HepG2 (cell line): ENCODE data around the gene CKAP2. TPM values are rescaled to one million over a fixed set of nuclear protein-coding genes. Genes with fewer than 3 reads are reported as not detected.
A peak's percentile ranks its signal among the peaks of the same experiment; 100 is the strongest.

Source experiments
- ATAC-seq: fragments of 200-7000 bp; cut with Tn5 transposase; 3 replicates; pipeline ENCODE4 v1.9.1; 2020; ENCODE audit warnings: mild to moderate bottlenecking, moderate library complexity
- BruUV-seq: library from RNA; stranded (reverse); fragments of 400-500 nt; replicated peaks from 2 replicates; lab custom pipeline; 2021; lab: Mats Ljungman, UMichigan
- CTCF ChIA-PET: fragments of 300-600 bp; formaldehyde crosslinking; extraction: SDS; loops from one replicate; lab custom pipeline; 2021; ENCODE audit warnings: low total read pairs, inconsistent platforms, low intra/inter-chr PET ratio; lab: Yijun Ruan, JAX
- POLR2A ChIA-PET: fragments of 350-600 bp; sonication (Branson Sonifier 250); formaldehyde crosslinking; loops from one replicate; lab custom pipeline; 2020; ENCODE audit warnings: antibody characterized with exemption, inconsistent platforms; lab: Yijun Ruan, JAX
- DNase-seq: peaks from one replicate; pipeline ENCODE4 v3.0.0-alpha.2; 2015; ENCODE audit warnings: low spot score
- FAIRE-seq: peaks from 3 replicates; lab custom pipeline; 2011; peaks lifted over from hg19 to GRCh38; lab: Jason Lieb, UNC
- H2AFZ ChIP-seq: one replicate; pipeline ENCODE4 v1.6.1; 2011; ENCODE audit warnings: low read length, inconsistent platforms
- H3K27ac ChIP-seq: fragments of 300-600 bp; 3 replicates; pipeline ENCODE4 v1.8.0; 2011; ENCODE audit warnings: mixed run types, mild to moderate bottlenecking, mixed read lengths, low read length, inconsistent platforms; ENCODE audit not compliant: insufficient read depth; ENCODE audit errors: extremely low read length
- H3K27me3 ChIP-seq, 2 experiments: fragments of 200-600 bp in 1 of 2; 2 replicates in 1 of 2; 3 replicates in 1 of 2; pipeline versions ENCODE4 v1.6.0 to v1.8.0; 2011; ENCODE audit warnings: low read length in 2 of 2, mild to moderate bottlenecking in 2 of 2, moderate library complexity in 2 of 2, inconsistent platforms in 1 of 2; ENCODE audit not compliant: insufficient read depth in 2 of 2, control insufficient read depth in 1 of 2
- H3K36me3 ChIP-seq, 2 experiments: fragments of 200-600 bp in 1 of 2; replicated peaks in 1 of 2; 2 replicates in 1 of 2; 3 replicates in 1 of 2; pipeline versions ENCODE4 v1.5.1 to v1.8.0; 2011; ENCODE audit warnings: low read length in 2 of 2, inconsistent platforms in 1 of 2; ENCODE audit not compliant: insufficient read depth in 2 of 2, control insufficient read depth in 1 of 2
- H3K4me1 ChIP-seq: 2 replicates; pipeline ENCODE4 v1.5.1; 2012; ENCODE audit warnings: low read length, inconsistent platforms; ENCODE audit not compliant: insufficient read depth
- H3K4me2 ChIP-seq: 2 replicates; pipeline ENCODE4 v1.6.0; 2011; ENCODE audit warnings: low read depth, low read length, inconsistent platforms
- H3K4me3 ChIP-seq, 3 experiments: fragments of 200-600 bp in 1 of 3; sonication (generic), shearing (Covaris generic) in 1 of 3; replicated peaks in 1 of 3; 2 replicates each; pipeline ENCODE4 v1.5.1; 2011 to 2016; ENCODE audit warnings: low read length in 3 of 3, inconsistent platforms in 2 of 3, low read depth in 2 of 3, mild to moderate bottlenecking in 2 of 3, control low read depth in 1 of 3, mixed read lengths in 1 of 3; ENCODE audit not compliant: insufficient read depth in 1 of 3
- H3K79me2 ChIP-seq: one replicate; pipeline ENCODE4 v1.6.1; 2011; ENCODE audit warnings: low read length, inconsistent platforms; ENCODE audit not compliant: insufficient read depth
- H3K9ac ChIP-seq: 2 replicates; pipeline ENCODE4 v1.6.0; 2011; ENCODE audit warnings: mild to moderate bottlenecking, low read depth, low read length, inconsistent platforms; ENCODE audit not compliant: insufficient read depth
- H3K9me3 ChIP-seq: 2 replicates; pipeline ENCODE4 v1.5.1; 2012; ENCODE audit warnings: mild to moderate bottlenecking, low read length
- H4K20me1 ChIP-seq: 2 replicates; pipeline ENCODE4 v1.6.0; 2011; ENCODE audit warnings: inconsistent platforms, mild to moderate bottlenecking, low read length, moderate library complexity; ENCODE audit not compliant: insufficient read depth
- AKAP8 ChIP-seq: sonication (generic); formaldehyde crosslinking; IDR thresholded peaks from 2 replicates; pipeline ENCODE4 v1.5.1; 2020; ENCODE audit warnings: mild to moderate bottlenecking, missing genetic modification reagents
- DNMT1 ChIP-seq: sonication (generic); formaldehyde crosslinking; IDR thresholded peaks from 2 replicates; pipeline ENCODE4 v1.5.1; 2020; ENCODE audit warnings: mild to moderate bottlenecking, missing genetic modification reagents
- FOXA1 ChIP-seq, 2 experiments: fragments of 450-650 bp in 1 of 2; sonication (generic) in 1 of 2; formaldehyde crosslinking in 1 of 2; IDR thresholded peaks; 2 replicates each; pipeline versions ENCODE4 v1.4.0 to v1.6.1; 2016 to 2020; ENCODE audit warnings: missing genetic modification reagents in 1 of 2
- FOXA3 ChIP-seq: IDR thresholded peaks from 2 replicates; pipeline ENCODE4 v1.6.1; 2016; ENCODE audit warnings: missing genetic modification reagents, missing compliant biosample characterization
- FOXP1 ChIP-seq, 2 experiments: fragments of 450-650 bp in 1 of 2; IDR thresholded peaks; 2 replicates each; pipeline ENCODE4 v1.6.1; 2017 to 2018; ENCODE audit warnings: antibody characterized with exemption in 1 of 2
- GATAD2A ChIP-seq: IDR thresholded peaks from 2 replicates; pipeline ENCODE4 v1.6.1; 2016
- NFE2L1 ChIP-seq: sonication (generic); formaldehyde crosslinking; IDR thresholded peaks from 2 replicates; pipeline ENCODE4 v1.4.0; 2020; ENCODE audit warnings: missing genetic modification reagents, mild to moderate bottlenecking, borderline replicate concordance
- NFYB ChIP-seq: sonication (generic); formaldehyde crosslinking; IDR thresholded peaks from 2 replicates; pipeline ENCODE4 v1.4.0; 2020; ENCODE audit warnings: missing genetic modification reagents
- SAP130 ChIP-seq: IDR thresholded peaks from 2 replicates; pipeline ENCODE4 v1.6.1; 2016; ENCODE audit warnings: low read depth
- SOX13 ChIP-seq, 3 experiments: fragments of 450-650 bp in 1 of 3; sonication (generic) in 1 of 3; formaldehyde crosslinking in 1 of 3; IDR thresholded peaks in 2 of 3; conservative IDR thresholded peaks in 1 of 3; 2 replicates each; pipeline versions ENCODE4 v1.5.0 to v1.6.1; 2016 to 2020; ENCODE audit warnings: antibody characterized with exemption in 1 of 3, mild to moderate bottlenecking in 1 of 3, missing compliant biosample characterization in 1 of 3, missing genetic modification reagents in 1 of 3, moderate library complexity in 1 of 3
- TBX2 ChIP-seq: sonication (generic); formaldehyde crosslinking; IDR thresholded peaks from 2 replicates; pipeline ENCODE4 v1.5.0; 2020; ENCODE audit warnings: missing genetic modification reagents, mild to moderate bottlenecking, borderline replicate concordance
- TEAD3 ChIP-seq: optimal IDR thresholded peaks from 2 replicates; pipeline ENCODE3; 2016; ENCODE audit warnings: borderline replicate concordance
- ZIK1 ChIP-seq: sonication (generic); formaldehyde crosslinking; IDR thresholded peaks from 2 replicates; pipeline ENCODE4 v1.5.0; 2020; ENCODE audit warnings: mild to moderate bottlenecking, low read depth, missing genetic modification reagents, borderline replicate concordance
- ZNF260 ChIP-seq: sonication (generic); formaldehyde crosslinking; IDR thresholded peaks from 2 replicates; pipeline ENCODE4 v1.4.0; 2020; ENCODE audit warnings: missing genetic modification reagents, low read depth, mild to moderate bottlenecking, borderline replicate concordance
- ZNF343 ChIP-seq: sonication (generic); formaldehyde crosslinking; IDR thresholded peaks from 2 replicates; pipeline ENCODE4 v1.4.0; 2020; ENCODE audit warnings: mild to moderate bottlenecking, missing genetic modification reagents
- ZNF383 ChIP-seq: sonication (generic); formaldehyde crosslinking; IDR thresholded peaks from 2 replicates; pipeline ENCODE4 v1.4.0; 2020; ENCODE audit warnings: missing genetic modification reagents, mild to moderate bottlenecking, borderline replicate concordance
- ZNF839 ChIP-seq: sonication (generic); formaldehyde crosslinking; IDR thresholded peaks from 2 replicates; pipeline ENCODE4 v1.4.0; 2020; ENCODE audit warnings: missing genetic modification reagents, mild to moderate bottlenecking, borderline replicate concordance
- WGBS: methylation state at CpG from one replicate; pipeline ENCODE4 v1.1.6; 2017; ENCODE audit warnings: low lambda C conversion rate; 5-methylcytosine and 5-hydroxymethylcytosine counted together
- in situ Hi-C: cut with HindIII; loops from 2 replicates; pipeline ENCODE4 v1.10.0; 2017; ENCODE audit warnings: low pct_unique_long_range_greater_than_20kb; ENCODE audit not compliant: extremely low pct_ligation_motif_present
- intact Hi-C: fragments of 100-400 bp; cut with micrococcal nuclease; formaldehyde crosslinking; loops from one replicate; pipeline ENCODE4 v1.10.0; 2022; ENCODE audit not compliant: unreplicated experiment
- polyA plus RNA-seq, 8 experiments: library from polyadenylated mRNA; depleted of rRNA in 3 of 8; stranded (reverse) in 7 of 8; unstranded in 1 of 8; fragments of >200 nt; fragmentation: Illumina TruSeq in 4 of 8; extraction: Trizol in 4 of 8; gene quantifications; 2 replicates each; pipeline versions ENCODE4 v1.2.1 to v1.2.3, GENCODE V29; 2011 to 2016; ENCODE audit warnings: low read depth in 4 of 8, missing spikeins in 1 of 8, mixed read lengths in 1 of 8; ENCODE audit not compliant: insufficient read depth in 1 of 8
- total RNA-seq, 5 experiments: library from RNA; depleted of rRNA; stranded (reverse); fragments of >200 nt; fragmentation: Illumina TruSeq; extraction: Trizol; gene quantifications; 2 replicates each; pipeline ENCODE4 v1.2.3, GENCODE V29; 2016; ENCODE audit warnings: low read depth in 1 of 5
- TF ChIP-seq, protein P1 (sequence below): sonication (generic); formaldehyde crosslinking; IDR thresholded peaks from 2 replicates; pipeline ENCODE4 v1.9.0; 2022; ENCODE audit warnings: low read depth, missing genetic modification reagents
- TF ChIP-seq, protein P2 (sequence below): sonication (generic); formaldehyde crosslinking; IDR thresholded peaks from 2 replicates; pipeline ENCODE4 v1.5.0; 2020; ENCODE audit warnings: missing genetic modification reagents
- TF ChIP-seq, protein P3 (sequence below): sonication (generic); formaldehyde crosslinking; IDR thresholded peaks from 2 replicates; pipeline ENCODE4 v1.5.0; 2020; ENCODE audit warnings: missing genetic modification reagents
- TF ChIP-seq, protein P4 (sequence below): IDR thresholded peaks from 2 replicates; pipeline ENCODE4 v1.6.1; 2012; ENCODE audit warnings: inconsistent platforms

Gene CKAP2
- total and polyA plus RNA-seq, 2 of the 13 experiments (the other 11 are each of a cell fraction or from before 2014, with no cell fraction given) = 6.7 to 40.3 TPM

DNA sequence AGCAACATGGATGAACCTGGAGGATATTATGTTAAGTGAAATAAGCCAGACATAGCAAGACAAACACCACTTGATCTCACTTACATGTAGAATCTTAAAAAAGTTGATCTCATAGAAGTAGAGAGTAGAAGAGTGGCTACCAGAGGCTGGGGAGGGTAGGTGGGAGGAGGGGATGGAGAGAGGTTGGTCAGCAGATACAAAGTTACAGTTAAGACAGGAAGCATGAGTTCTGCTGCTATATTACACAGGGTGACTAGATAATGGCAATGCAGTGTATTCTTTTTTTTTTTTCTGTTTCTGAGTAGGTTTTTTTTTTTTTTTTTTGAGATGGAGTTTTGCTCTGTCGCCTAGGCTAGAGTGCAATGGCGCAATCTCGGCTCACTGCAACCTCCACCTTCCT, 34.1 kb upstream of the CKAP2 start (continued):
- TF ChIP-seq, protein P1, sequence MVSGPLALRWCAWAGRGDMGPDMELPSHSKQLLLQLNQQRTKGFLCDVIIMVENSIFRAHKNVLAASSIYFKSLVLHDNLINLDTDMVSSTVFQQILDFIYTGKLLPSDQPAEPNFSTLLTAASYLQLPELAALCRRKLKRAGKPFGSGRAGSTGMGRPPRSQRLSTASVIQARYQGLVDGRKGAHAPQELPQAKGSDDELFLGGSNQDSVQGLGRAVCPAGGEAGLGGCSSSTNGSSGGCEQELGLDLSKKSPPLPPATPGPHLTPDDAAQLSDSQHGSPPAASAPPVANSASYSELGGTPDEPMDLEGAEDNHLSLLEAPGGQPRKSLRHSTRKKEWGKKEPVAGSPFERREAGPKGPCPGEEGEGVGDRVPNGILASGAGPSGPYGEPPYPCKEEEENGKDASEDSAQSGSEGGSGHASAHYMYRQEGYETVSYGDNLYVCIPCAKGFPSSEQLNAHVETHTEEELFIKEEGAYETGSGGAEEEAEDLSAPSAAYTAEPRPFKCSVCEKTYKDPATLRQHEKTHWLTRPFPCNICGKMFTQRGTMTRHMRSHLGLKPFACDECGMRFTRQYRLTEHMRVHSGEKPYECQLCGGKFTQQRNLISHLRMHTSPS (CRISPR knock-in tag) = no peak
- no peak for TF ChIP-seq ZNF260

DNA sequence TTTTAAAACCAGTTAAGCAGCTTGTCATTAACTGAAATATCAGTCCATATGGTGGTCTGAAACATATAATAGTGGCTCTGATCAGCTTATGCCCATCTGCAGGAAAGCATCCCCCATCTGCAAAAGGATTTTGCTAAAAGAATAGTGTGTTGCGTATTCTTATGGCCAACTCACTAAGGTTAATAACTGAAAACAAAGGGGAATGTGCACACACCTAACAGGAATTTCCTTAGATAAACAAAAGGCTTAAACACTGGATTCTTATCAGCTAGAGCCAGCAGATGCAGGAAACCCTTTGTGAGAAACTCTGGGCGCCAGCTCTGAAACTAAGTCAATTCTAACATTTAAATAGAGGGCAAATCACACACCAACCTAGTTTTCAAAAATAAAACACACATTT, 27.0 kb upstream of the CKAP2 start:
- H3K27ac ChIP-seq = no peak overlapping the region
- DNase-seq (peak; percentile 82), FAIRE-seq (peak; percentile 56), ATAC-seq (peak; percentile 92)
- POLR2A ChIA-PET = interaction anchor here (1.6 kb wide), 1 partner anchor 22 kb away, joined by 9 read pairs; the partner anchor contains the start of gene VPS36
- CTCF ChIA-PET = no interaction called here
- intact Hi-C loops = loop anchor here (2.0 kb wide), 1 partner anchor 21 kb away; no protein-coding TSS in a partner anchor
- H2AFZ ChIP-seq = no peak overlapping the region
- no peaks in the 10 kb centered on the region for H4K20me1 ChIP-seq
- peaks cover 3 to 28% of the 10 kb centered on the region in 2 experiments for H3K36me3 ChIP-seq
- no peak overlapping the region for H3K4me3 ChIP-seq
- in situ Hi-C loops = no loop called here
- BruUV-seq = no TSS peak
- H3K4me2 ChIP-seq = no peak overlapping the region
- H3K9me3 ChIP-seq = no peaks in the 10 kb centered on the region
- 65% methylated on average over 2 of the region's 2 CpGs for WGBS
- no peaks in the 10 kb centered on the region for H3K79me2 ChIP-seq
- H3K4me1 ChIP-seq = peaks cover 17% of the 10 kb centered on the region
- no peak overlapping the region for H3K9ac ChIP-seq
- no peaks in the 10 kb centered on the region for H3K27me3 ChIP-seq
- TF ChIP-seq ZNF383 (CRISPR knock-in tag) (no peak), ZIK1 (CRISPR knock-in tag) (no peak), SOX13 (IDR thresholded peaks at IDR 0.05) (0 out of 2 replicates have a peak, but pooled peaks have one; percentile 14), SOX13 (CRISPR knock-in tag; conservative IDR thresholded peaks at IDR 0.05 in 1 of 2, IDR thresholded peaks at IDR 0.05 in 1 of 2) (peak in 1 of 2 experiments; percentile 95; a peak in 2 of 4 replicates), FOXA3 (CRISPR knock-in tag) (peak; percentile 21; the same call in 1 of the 2 replicates), TEAD3 (CRISPR knock-in tag) (peak; percentile 38), NFE2L1 (CRISPR knock-in tag) (no peak), SAP130 (CRISPR knock-in tag) (peak; percentile 39; the same call in 1 of the 2 replicates), TBX2 (no peak), FOXA1 (IDR thresholded peaks at IDR 0.05) (no peak), FOXA1 (CRISPR knock-in tag; IDR thresholded peaks at IDR 0.05) (0 out of 2 replicates have a peak, but pooled peaks have one; percentile 12), ZNF343 (CRISPR knock-in tag) (no peak), DNMT1 (CRISPR knock-in tag) (no peak), GATAD2A (CRISPR knock-in tag) (peak; percentile 21; the same call in 1 of the 2 replicates), NFYB (no peak), AKAP8 (CRISPR knock-in tag) (no peak), FOXP1 (IDR thresholded peaks at IDR 0.05) (no peak), FOXP1 (CRISPR knock-in tag; IDR thresholded peaks at IDR 0.05) (peak; percentile 34; the same call in 1 of the 2 replicates), ZNF839 (CRISPR knock-in tag) (no peak)
- TF ChIP-seq, protein P2, sequence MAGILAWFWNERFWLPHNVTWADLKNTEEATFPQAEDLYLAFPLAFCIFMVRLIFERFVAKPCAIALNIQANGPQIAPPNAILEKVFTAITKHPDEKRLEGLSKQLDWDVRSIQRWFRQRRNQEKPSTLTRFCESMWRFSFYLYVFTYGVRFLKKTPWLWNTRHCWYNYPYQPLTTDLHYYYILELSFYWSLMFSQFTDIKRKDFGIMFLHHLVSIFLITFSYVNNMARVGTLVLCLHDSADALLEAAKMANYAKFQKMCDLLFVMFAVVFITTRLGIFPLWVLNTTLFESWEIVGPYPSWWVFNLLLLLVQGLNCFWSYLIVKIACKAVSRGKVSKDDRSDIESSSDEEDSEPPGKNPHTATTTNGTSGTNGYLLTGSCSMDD (CRISPR knock-in tag) = no peak
- TF ChIP-seq, protein P3, sequence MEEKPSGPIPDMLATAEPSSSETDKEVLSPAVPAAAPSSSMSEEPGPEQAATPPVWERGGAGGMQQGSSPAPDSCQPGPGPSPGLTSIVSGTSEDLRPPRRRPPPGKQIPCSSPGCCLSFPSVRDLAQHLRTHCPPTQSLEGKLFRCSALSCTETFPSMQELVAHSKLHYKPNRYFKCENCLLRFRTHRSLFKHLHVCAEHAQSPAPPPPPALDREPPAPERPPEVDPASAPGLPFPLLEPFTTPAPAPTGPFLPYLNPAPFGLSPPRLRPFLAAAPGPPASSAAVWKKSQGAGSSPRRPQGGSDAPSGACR = no peak
- TF ChIP-seq, protein P4, sequence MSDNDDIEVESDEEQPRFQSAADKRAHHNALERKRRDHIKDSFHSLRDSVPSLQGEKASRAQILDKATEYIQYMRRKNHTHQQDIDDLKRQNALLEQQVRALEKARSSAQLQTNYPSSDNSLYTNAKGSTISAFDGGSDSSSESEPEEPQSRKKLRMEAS = no peak
